Panc1 (cell line): ENCODE results near the gene ITGB2. TPM values are rescaled to one million over a fixed set of nuclear protein-coding genes. Genes with fewer than 3 reads are reported as not detected.
A peak's percentile ranks its signal among the peaks of the same experiment; 100 is the strongest.

Experiments used
- ATAC-seq: fragments of 200-7000 bp; cut with Tn5 transposase; 2 replicates; pipeline ENCODE4 v1.9.1; 2020; ENCODE audit warnings: mild to moderate bottlenecking, moderate library complexity
- BruUV-seq: library from RNA; stranded (reverse); fragments of 400-500 nt; replicated peaks from 2 replicates; lab custom pipeline; 2021; lab: Mats Ljungman, UMichigan
- CTCF ChIA-PET: fragments of 300-600 bp; sonication (Branson Sonifier 250); formaldehyde crosslinking; loops from one replicate; lab custom pipeline; 2022; ENCODE audit warnings: antibody characterized with exemption; lab: Charles Lee
- POLR2A ChIA-PET: fragments of 300-600 bp; sonication (Branson Sonifier 250); formaldehyde crosslinking; loops from one replicate; lab custom pipeline; 2022; ENCODE audit warnings: antibody characterized with exemption; lab: Charles Lee
- DNase-seq: peaks from one replicate; pipeline ENCODE4 v3.0.0-alpha.2; 2010; ENCODE audit warnings: low read depth, low spot score
- H3K27ac ChIP-seq: 2 replicates; pipeline ENCODE4 v1.5.1; 2011; ENCODE audit warnings: mild to moderate bottlenecking, low read length, inconsistent platforms
- H3K27me3 ChIP-seq: fragments of 200-500 bp; sonication (Bioruptor generic); 2 replicates; pipeline ENCODE4 v1.6.0; 2014; ENCODE audit warnings: low read length, inconsistent platforms; ENCODE audit not compliant: control insufficient read depth, insufficient read depth
- H3K36me3 ChIP-seq: fragments of 200-500 bp; sonication (Bioruptor generic); 2 replicates; pipeline ENCODE4 v1.5.1; 2014; ENCODE audit warnings: inconsistent platforms, mild to moderate bottlenecking, low read length, moderate library complexity; ENCODE audit not compliant: control insufficient read depth, insufficient read depth
- H3K4me1 ChIP-seq: 2 replicates; pipeline ENCODE4 v1.5.1; 2011; ENCODE audit warnings: inconsistent platforms, mild to moderate bottlenecking, low read length, moderate library complexity; ENCODE audit not compliant: control insufficient read depth, insufficient read depth
- H3K4me3 ChIP-seq, 2 experiments: 2 replicates each; pipeline ENCODE4 v1.5.1; 2011 to 2012; ENCODE audit warnings: low read depth in 2 of 2, low read length in 2 of 2, mild to moderate bottlenecking in 2 of 2, inconsistent platforms in 1 of 2, moderate library complexity in 1 of 2
- H3K9me3 ChIP-seq: fragments of 200-500 bp; sonication (Bioruptor generic); 2 replicates; pipeline ENCODE4 v1.5.1; 2014; ENCODE audit warnings: low read depth, mild to moderate bottlenecking, inconsistent platforms, low read length, moderate library complexity; ENCODE audit not compliant: control insufficient read depth, insufficient read depth
- CTCF ChIP-seq: fragments of 450-650 bp; IDR thresholded peaks from 2 replicates; pipeline ENCODE4 v1.5.1; 2017; ENCODE audit warnings: mild to moderate bottlenecking
- POLR2AphosphoS5 ChIP-seq: IDR thresholded peaks from 2 replicates; pipeline ENCODE4 v1.6.1; 2012; ENCODE audit warnings: mild to moderate bottlenecking, low read depth, low read length, moderate library complexity
- REST ChIP-seq, 2 experiments: IDR thresholded peaks; 2 replicates each; pipeline ENCODE4 v1.6.1; 2011 to 2012; ENCODE audit warnings: low read depth in 2 of 2, control low read depth in 1 of 2, low read length in 1 of 2, mild to moderate bottlenecking in 1 of 2, moderate library complexity in 1 of 2; ENCODE audit not compliant: insufficient read depth in 1 of 2
- SIN3A ChIP-seq: IDR thresholded peaks from 2 replicates; pipeline ENCODE4 v1.6.1; 2012; ENCODE audit warnings: low read depth, mild to moderate bottlenecking, low read length, moderate library complexity, borderline replicate concordance; ENCODE audit not compliant: insufficient read depth
- TCF7L2 ChIP-seq: IDR thresholded peaks from 2 replicates; pipeline ENCODE4 v1.6.1; 2011; ENCODE audit warnings: mild to moderate bottlenecking, low read depth, low read length, inconsistent platforms
- in situ Hi-C: cut with HindIII; loops from 2 replicates; pipeline ENCODE4 v1.10.0; 2016; ENCODE audit warnings: low sequenced_read_pairs, low pct_unique_long_range_greater_than_20kb
- intact Hi-C: fragments of 100-400 bp; cut with micrococcal nuclease; formaldehyde crosslinking; loops from one replicate; pipeline ENCODE4 v1.10.0; 2022; ENCODE audit not compliant: unreplicated experiment
- total RNA-seq: library from RNA; stranded (reverse); gene quantifications from one replicate; pipeline ENCODE4 v1.2.1, GENCODE V29; 2021; ENCODE audit not compliant: unreplicated experiment

ITGB2 gene
- total RNA-seq, 1 experiment from 2014 or later = 3.0 TPM

- BruUV-seq = no TSS peak
- DNase-seq (no peak), ATAC-seq (no peak)
- Histone ChIP-seq H3K4me3 (no peak overlapping the region), H3K36me3 (no peaks in the 10 kb centered on the region), H3K27ac (no peak overlapping the region), H3K9me3 (no peaks in the 10 kb centered on the region), H3K27me3 (no peaks in the 10 kb centered on the region), H3K4me1 (peaks cover 30% of the 10 kb centered on the region)
- intact Hi-C loops = loop anchor here (5.0 kb wide), 1 partner anchor 38 kb away; no protein-coding TSS in a partner anchor
- ChIA-PET CTCF (no interaction called here), POLR2A (no interaction called here)
- TF ChIP-seq SIN3A (no peak), POLR2AphosphoS5 (no peak), CTCF (no peak)
- in situ Hi-C loops = no loop called here
These were observed 9.9 kb upstream of the ITGB2 start for GRCh38 chr21:44930543-44930981.

- no peak overlapping the region for H3K4me3 ChIP-seq
- in situ Hi-C loops (no loop called here), intact Hi-C loops (loop anchor here (5.0 to 10.0 kb wide), 2 partner anchors 38 to 55 kb away; partner anchors contain the start of gene PTTG1IP)
- BruUV-seq = no TSS peak
- H3K27ac ChIP-seq = 0 out of 2 replicates have a peak overlapping the region, but pooled peaks have one; percentile 25
- no peaks in the 10 kb centered on the region for H3K9me3 ChIP-seq
- CTCF ChIA-PET = no interaction called here
- DNase-seq (no peak), ATAC-seq (no peak)
- H3K27me3 ChIP-seq = no peaks in the 10 kb centered on the region
- no peaks in the 10 kb centered on the region for H3K36me3 ChIP-seq
- POLR2A ChIA-PET = no interaction called here
- TF ChIP-seq CTCF = no peak
- no peak for TF ChIP-seq SIN3A
- TF ChIP-seq REST (IDR thresholded peaks at IDR 0.05; ENCODE audit: insufficient read depth in 1 of 2, low read depth in 2 of 2, low read length in 1 of 2) = no peak
- no peak for TF ChIP-seq POLR2AphosphoS5
- no peak for TF ChIP-seq TCF7L2
- H3K4me1 ChIP-seq = peaks cover 30% of the 10 kb centered on the region
These were observed 9.3 kb upstream of the ITGB2 start for GRCh38 chr21:44929799-44930542.
